Liver (tissue), 9 donors: Measurements from ENCODE around the gene MAVS. TPM values are rescaled to one million over a fixed set of nuclear protein-coding genes. Genes with fewer than 3 reads are reported as not detected.

Source experiments
- DNase-seq: peaks from one replicate; pipeline ENCODE4 v3.0.0-alpha.2; 2017; ENCODE audit warnings: low spot score
- H3K27ac ChIP-seq, 2 donors: one replicate each; pipeline ENCODE4 v1.7.0; 2013; ENCODE audit warnings: inconsistent platforms in 2 of 2, low read length in 2 of 2, control low read depth in 1 of 2, low read depth in 1 of 2, mild to moderate bottlenecking in 1 of 2
- H3K27me3 ChIP-seq, 4 donors: one replicate each; pipeline versions ENCODE4 v1.6.1 to v1.7.0; 2013; ENCODE audit warnings: low read length in 3 of 4, inconsistent platforms in 1 of 4, mild to moderate bottlenecking in 1 of 4, moderate library complexity in 1 of 4; ENCODE audit not compliant: control insufficient read depth in 4 of 4, insufficient read depth in 4 of 4
- H3K36me3 ChIP-seq, 4 donors: one replicate each; pipeline versions ENCODE4 v1.6.1 to v1.7.0; 2013; ENCODE audit warnings: low read length in 3 of 4, mild to moderate bottlenecking in 3 of 4, low read depth in 1 of 4, moderate library complexity in 1 of 4; ENCODE audit not compliant: control insufficient read depth in 4 of 4, insufficient read depth in 3 of 4
- H3K4me1 ChIP-seq, 4 donors: one replicate each; pipeline versions ENCODE4 v1.6.1 to v1.7.0; 2013; ENCODE audit warnings: low read length in 3 of 4, mild to moderate bottlenecking in 3 of 4, moderate library complexity in 1 of 4; ENCODE audit not compliant: control insufficient read depth in 4 of 4, insufficient read depth in 4 of 4
- H3K4me3 ChIP-seq, 3 donors: one replicate each; pipeline versions ENCODE4 v1.6.1 to v1.7.0; 2013; ENCODE audit warnings: low read length in 3 of 3, control low read depth in 1 of 3, low read depth in 1 of 3, mild to moderate bottlenecking in 1 of 3
- H3K9ac ChIP-seq, 2 donors: one replicate each; pipeline ENCODE4 v1.7.0; 2013; ENCODE audit warnings: low read length in 2 of 2, mild to moderate bottlenecking in 2 of 2, moderate library complexity in 2 of 2, control low read depth in 1 of 2, low read depth in 1 of 2
- H3K9me3 ChIP-seq, 4 donors: one replicate each; pipeline versions ENCODE4 v1.6.1 to v1.7.0; 2013; ENCODE audit warnings: low read length in 3 of 4; ENCODE audit not compliant: control insufficient read depth in 4 of 4
- EGR1 ChIP-seq, 2 donors: IDR thresholded peaks; 2 replicates each; pipeline ENCODE4 v1.6.1; 2016 to 2018; ENCODE audit warnings: antibody characterized with exemption in 2 of 2, low read depth in 2 of 2
- FOXA1 ChIP-seq: IDR thresholded peaks from 2 replicates; pipeline ENCODE4 v1.6.1; 2016; ENCODE audit warnings: antibody characterized with exemption
- FOXA2 ChIP-seq: IDR thresholded peaks from 2 replicates; pipeline ENCODE4 v1.6.1; 2016; ENCODE audit warnings: antibody characterized with exemption
- GABPA ChIP-seq, 2 donors: IDR thresholded peaks in 1 of 2; conservative IDR thresholded peaks in 1 of 2; 2 replicates each; pipeline ENCODE4 v1.6.1; 2016; ENCODE audit warnings: antibody characterized with exemption in 2 of 2, mild to moderate bottlenecking in 1 of 2, moderate library complexity in 1 of 2
- HNF4A ChIP-seq, 2 donors: conservative IDR thresholded peaks; 2 replicates each; pipeline ENCODE4 v1.6.1; 2016; ENCODE audit warnings: antibody characterized with exemption in 2 of 2, mild to moderate bottlenecking in 2 of 2
- HNF4G ChIP-seq: IDR thresholded peaks from 2 replicates; pipeline ENCODE4 v1.6.1; 2016; ENCODE audit warnings: antibody characterized with exemption
- JUND ChIP-seq, 2 donors: IDR thresholded peaks; 2 replicates each; pipeline ENCODE4 v1.6.1; 2016; ENCODE audit warnings: antibody characterized with exemption in 2 of 2
- NR2F2 ChIP-seq: IDR thresholded peaks from 2 replicates; pipeline ENCODE4 v1.6.1; 2016; ENCODE audit warnings: antibody characterized with exemption
- RAD21 ChIP-seq, 2 donors: IDR thresholded peaks; 2 replicates each; pipeline ENCODE4 v1.6.1; 2016; ENCODE audit warnings: antibody characterized with exemption in 2 of 2, mild to moderate bottlenecking in 2 of 2
- RXRA ChIP-seq, 2 donors: IDR thresholded peaks; 2 replicates each; pipeline ENCODE4 v1.6.1; 2017 to 2018; ENCODE audit warnings: antibody characterized with exemption in 2 of 2, mild to moderate bottlenecking in 1 of 2
- SP1 ChIP-seq: IDR thresholded peaks from 2 replicates; pipeline ENCODE4 v1.6.1; 2018; ENCODE audit warnings: antibody characterized with exemption, mild to moderate bottlenecking
- TAF1 ChIP-seq: conservative IDR thresholded peaks from 2 replicates; pipeline ENCODE4 v1.6.1; 2016; ENCODE audit warnings: antibody characterized with exemption, mild to moderate bottlenecking
- YY1 ChIP-seq: IDR thresholded peaks from 2 replicates; pipeline ENCODE4 v1.6.1; 2016; ENCODE audit warnings: antibody characterized with exemption, mild to moderate bottlenecking
- WGBS: extraction: QIAGEN DNeasy Blood & Tissue Kit; methylation state at CpG from one replicate; pipeline ENCODE4 v1.1.7; 2013; 5-methylcytosine and 5-hydroxymethylcytosine counted together
- polyA plus RNA-seq, 2 donors: library from polyadenylated mRNA; stranded (reverse) in 1 of 2; unstranded in 1 of 2; fragments of 200-250 nt in 1 of 2; fragments of >200 nt in 1 of 2; fragmentation: Nextera tagmentation in 1 of 2; extraction: Ambion mirVana in 1 of 2; gene quantifications; one replicate each; pipeline versions ENCODE4 v1.2.1 to v1.2.3, GENCODE V29; 2013 to 2015
- total RNA-seq, 2 donors: library from RNA; depleted of rRNA; stranded (reverse); fragments of >200 nt; gene quantifications; one replicate each; pipeline ENCODE4 v1.2.3, GENCODE V29; 2014
- TF ChIP-seq, protein P1 (sequence below): IDR thresholded peaks from 2 replicates; pipeline ENCODE4 v1.6.1; 2016; ENCODE audit warnings: antibody characterized with exemption, mild to moderate bottlenecking
- TF ChIP-seq, protein P2 (sequence below): fragments of 150-350 bp; IDR thresholded peaks from 2 replicates; pipeline ENCODE4 v1.5.1; 2017; ENCODE audit warnings: improper control_type of control experiment, low read depth, low read length; ENCODE audit not compliant: missing input control
- TF ChIP-seq, protein P3 (sequence below): IDR thresholded peaks from 2 replicates; pipeline ENCODE4 v1.6.1; 2016; ENCODE audit warnings: antibody characterized with exemption
- TF ChIP-seq, protein P4 (sequence below): IDR thresholded peaks from 2 replicates; pipeline ENCODE4 v1.6.1; 2016; ENCODE audit warnings: antibody characterized with exemption
- TF ChIP-seq, protein P5 (sequence below): IDR thresholded peaks from 2 replicates; pipeline ENCODE4 v1.6.1; 2016; ENCODE audit warnings: antibody characterized with exemption
- donor health status: healthy.
- donor health status: healthy.
- donor health status: healthy.
- donor health status: healthy.
- donor health status: healthy.

The MAVS gene
- total and polyA plus RNA-seq, 4 donors = 4.7 to 20.9 (median 11.9) TPM

DNA sequence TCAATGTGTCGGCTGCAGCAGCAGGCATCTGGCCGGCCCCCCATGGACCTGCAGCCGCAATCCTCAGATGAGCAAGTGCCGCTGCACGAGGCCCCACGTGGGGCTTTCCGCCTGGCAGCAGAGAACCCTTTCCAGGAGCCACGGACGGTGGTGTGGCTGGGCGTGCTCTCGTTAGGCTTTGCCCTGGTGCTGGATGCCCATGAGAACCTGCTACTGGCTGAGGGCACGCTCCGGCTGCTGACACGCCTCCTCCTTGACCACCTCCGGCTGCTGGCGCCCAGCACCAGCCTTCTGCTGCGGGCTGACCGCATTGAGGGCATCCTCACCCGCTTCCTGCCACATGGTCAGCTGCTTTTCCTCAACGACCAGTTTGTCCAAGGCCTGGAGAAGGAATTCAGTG lies 22.8 kb upstream of the MAVS start:
- TF ChIP-seq GABPA (IDR thresholded peaks at IDR 0.05 in 1 of 2, conservative IDR thresholded peaks at IDR 0.05 in 1 of 2) (no peak), NR2F2 (no peak), HNF4A (conservative IDR thresholded peaks at IDR 0.05) (no peak), FOXA2 (no peak), TAF1 (no peak), JUND (IDR thresholded peaks at IDR 0.05) (no peak), RXRA (IDR thresholded peaks at IDR 0.05) (no peak), FOXA1 (no peak), SP1 (no peak), HNF4G (no peak), RAD21 (IDR thresholded peaks at IDR 0.05) (no peak), EGR1 (IDR thresholded peaks at IDR 0.05; ENCODE audit: low read depth in 2 of 2) (no peak), YY1 (no peak)
- TF ChIP-seq, protein P1, sequence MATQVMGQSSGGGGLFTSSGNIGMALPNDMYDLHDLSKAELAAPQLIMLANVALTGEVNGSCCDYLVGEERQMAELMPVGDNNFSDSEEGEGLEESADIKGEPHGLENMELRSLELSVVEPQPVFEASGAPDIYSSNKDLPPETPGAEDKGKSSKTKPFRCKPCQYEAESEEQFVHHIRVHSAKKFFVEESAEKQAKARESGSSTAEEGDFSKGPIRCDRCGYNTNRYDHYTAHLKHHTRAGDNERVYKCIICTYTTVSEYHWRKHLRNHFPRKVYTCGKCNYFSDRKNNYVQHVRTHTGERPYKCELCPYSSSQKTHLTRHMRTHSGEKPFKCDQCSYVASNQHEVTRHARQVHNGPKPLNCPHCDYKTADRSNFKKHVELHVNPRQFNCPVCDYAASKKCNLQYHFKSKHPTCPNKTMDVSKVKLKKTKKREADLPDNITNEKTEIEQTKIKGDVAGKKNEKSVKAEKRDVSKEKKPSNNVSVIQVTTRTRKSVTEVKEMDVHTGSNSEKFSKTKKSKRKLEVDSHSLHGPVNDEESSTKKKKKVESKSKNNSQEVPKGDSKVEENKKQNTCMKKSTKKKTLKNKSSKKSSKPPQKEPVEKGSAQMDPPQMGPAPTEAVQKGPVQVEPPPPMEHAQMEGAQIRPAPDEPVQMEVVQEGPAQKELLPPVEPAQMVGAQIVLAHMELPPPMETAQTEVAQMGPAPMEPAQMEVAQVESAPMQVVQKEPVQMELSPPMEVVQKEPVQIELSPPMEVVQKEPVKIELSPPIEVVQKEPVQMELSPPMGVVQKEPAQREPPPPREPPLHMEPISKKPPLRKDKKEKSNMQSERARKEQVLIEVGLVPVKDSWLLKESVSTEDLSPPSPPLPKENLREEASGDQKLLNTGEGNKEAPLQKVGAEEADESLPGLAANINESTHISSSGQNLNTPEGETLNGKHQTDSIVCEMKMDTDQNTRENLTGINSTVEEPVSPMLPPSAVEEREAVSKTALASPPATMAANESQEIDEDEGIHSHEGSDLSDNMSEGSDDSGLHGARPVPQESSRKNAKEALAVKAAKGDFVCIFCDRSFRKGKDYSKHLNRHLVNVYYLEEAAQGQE = no peak
- TF ChIP-seq, protein P2, sequence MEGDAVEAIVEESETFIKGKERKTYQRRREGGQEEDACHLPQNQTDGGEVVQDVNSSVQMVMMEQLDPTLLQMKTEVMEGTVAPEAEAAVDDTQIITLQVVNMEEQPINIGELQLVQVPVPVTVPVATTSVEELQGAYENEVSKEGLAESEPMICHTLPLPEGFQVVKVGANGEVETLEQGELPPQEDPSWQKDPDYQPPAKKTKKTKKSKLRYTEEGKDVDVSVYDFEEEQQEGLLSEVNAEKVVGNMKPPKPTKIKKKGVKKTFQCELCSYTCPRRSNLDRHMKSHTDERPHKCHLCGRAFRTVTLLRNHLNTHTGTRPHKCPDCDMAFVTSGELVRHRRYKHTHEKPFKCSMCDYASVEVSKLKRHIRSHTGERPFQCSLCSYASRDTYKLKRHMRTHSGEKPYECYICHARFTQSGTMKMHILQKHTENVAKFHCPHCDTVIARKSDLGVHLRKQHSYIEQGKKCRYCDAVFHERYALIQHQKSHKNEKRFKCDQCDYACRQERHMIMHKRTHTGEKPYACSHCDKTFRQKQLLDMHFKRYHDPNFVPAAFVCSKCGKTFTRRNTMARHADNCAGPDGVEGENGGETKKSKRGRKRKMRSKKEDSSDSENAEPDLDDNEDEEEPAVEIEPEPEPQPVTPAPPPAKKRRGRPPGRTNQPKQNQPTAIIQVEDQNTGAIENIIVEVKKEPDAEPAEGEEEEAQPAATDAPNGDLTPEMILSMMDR = no peak
- TF ChIP-seq, protein P3, sequence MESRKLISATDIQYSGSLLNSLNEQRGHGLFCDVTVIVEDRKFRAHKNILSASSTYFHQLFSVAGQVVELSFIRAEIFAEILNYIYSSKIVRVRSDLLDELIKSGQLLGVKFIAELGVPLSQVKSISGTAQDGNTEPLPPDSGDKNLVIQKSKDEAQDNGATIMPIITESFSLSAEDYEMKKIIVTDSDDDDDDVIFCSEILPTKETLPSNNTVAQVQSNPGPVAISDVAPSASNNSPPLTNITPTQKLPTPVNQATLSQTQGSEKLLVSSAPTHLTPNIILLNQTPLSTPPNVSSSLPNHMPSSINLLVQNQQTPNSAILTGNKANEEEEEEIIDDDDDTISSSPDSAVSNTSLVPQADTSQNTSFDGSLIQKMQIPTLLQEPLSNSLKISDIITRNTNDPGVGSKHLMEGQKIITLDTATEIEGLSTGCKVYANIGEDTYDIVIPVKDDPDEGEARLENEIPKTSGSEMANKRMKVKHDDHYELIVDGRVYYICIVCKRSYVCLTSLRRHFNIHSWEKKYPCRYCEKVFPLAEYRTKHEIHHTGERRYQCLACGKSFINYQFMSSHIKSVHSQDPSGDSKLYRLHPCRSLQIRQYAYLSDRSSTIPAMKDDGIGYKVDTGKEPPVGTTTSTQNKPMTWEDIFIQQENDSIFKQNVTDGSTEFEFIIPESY = no peak
- TF ChIP-seq, protein P4, sequence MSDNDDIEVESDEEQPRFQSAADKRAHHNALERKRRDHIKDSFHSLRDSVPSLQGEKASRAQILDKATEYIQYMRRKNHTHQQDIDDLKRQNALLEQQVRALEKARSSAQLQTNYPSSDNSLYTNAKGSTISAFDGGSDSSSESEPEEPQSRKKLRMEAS = no peak
- TF ChIP-seq, protein P5, sequence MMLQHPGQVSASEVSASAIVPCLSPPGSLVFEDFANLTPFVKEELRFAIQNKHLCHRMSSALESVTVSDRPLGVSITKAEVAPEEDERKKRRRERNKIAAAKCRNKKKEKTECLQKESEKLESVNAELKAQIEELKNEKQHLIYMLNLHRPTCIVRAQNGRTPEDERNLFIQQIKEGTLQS = no peak
- no peak overlapping the region for H3K27ac ChIP-seq
- no peak for DNase-seq
- H3K4me3 ChIP-seq = no peak overlapping the region
- H3K27me3 ChIP-seq = no peaks in the 10 kb centered on the region
- no peaks in the 10 kb centered on the region for H3K9me3 ChIP-seq
- peaks cover 3 to 48% (median 20%) of the 10 kb centered on the region in 4 donors for H3K36me3 ChIP-seq
- H3K9ac ChIP-seq = no peak overlapping the region
- H3K4me1 ChIP-seq = peaks cover 0 to 14% (median 10%) of the 10 kb centered on the region in 4 donors
- 95% methylated on average over 20 of the region's 20 CpGs for WGBS
